H9 (cell line): Measurements from ENCODE around the gene PRKCB. TPM values are rescaled to one million over a fixed set of nuclear protein-coding genes. Genes with fewer than 3 reads are reported as not detected.

Source experiments
- DNase-seq: peaks from one replicate; pipeline ENCODE4 v3.0.0-alpha.2; 2017
- H2AFZ ChIP-seq: one replicate; pipeline ENCODE4 v1.6.1; 2013; ENCODE audit warnings: mild to moderate bottlenecking, low read length, control low read depth, moderate library complexity
- H2AK5ac ChIP-seq: 2 replicates; pipeline ENCODE4 v1.6.1; 2013; ENCODE audit warnings: low read length, control low read depth, mixed read lengths; ENCODE audit not compliant: insufficient read length
- H2BK120ac ChIP-seq: one replicate; pipeline ENCODE4 v1.6.1; 2013; ENCODE audit warnings: low read depth, mild to moderate bottlenecking, low read length, control low read depth, inconsistent platforms; ENCODE audit not compliant: poor library complexity, severe bottlenecking
- H2BK12ac ChIP-seq: 2 replicates; pipeline ENCODE4 v1.6.1; 2013; ENCODE audit warnings: low read length, control low read depth, mixed read lengths, low read depth; ENCODE audit not compliant: insufficient read length
- H2BK15ac ChIP-seq: 2 replicates; pipeline ENCODE4 v1.6.1; 2013; ENCODE audit warnings: low read depth, low read length, control low read depth
- H2BK20ac ChIP-seq: one replicate; pipeline ENCODE4 v1.6.1; 2013; ENCODE audit warnings: low read depth, mild to moderate bottlenecking, low read length, control low read depth, inconsistent platforms; ENCODE audit not compliant: poor library complexity, severe bottlenecking
- H2BK5ac ChIP-seq: 2 replicates; pipeline ENCODE4 v1.6.1; 2013; ENCODE audit warnings: low read length, control low read depth, mixed read lengths; ENCODE audit not compliant: insufficient read length
- H3K14ac ChIP-seq: 2 replicates; pipeline ENCODE4 v1.6.1; 2013; ENCODE audit warnings: low read length, control low read depth; ENCODE audit not compliant: insufficient read depth
- H3K18ac ChIP-seq: 2 replicates; pipeline ENCODE4 v1.6.1; 2013; ENCODE audit warnings: low read depth, mild to moderate bottlenecking, mixed read lengths, low read length, control low read depth; ENCODE audit not compliant: insufficient read length
- H3K23ac ChIP-seq: 2 replicates; pipeline ENCODE4 v1.6.1; 2013; ENCODE audit warnings: low read length, control low read depth, mixed read lengths, low read depth; ENCODE audit not compliant: insufficient read length
- H3K23me2 ChIP-seq: 2 replicates; pipeline ENCODE4 v1.6.1; 2013; ENCODE audit warnings: low read depth, mild to moderate bottlenecking, mixed read lengths, low read length, control low read depth; ENCODE audit not compliant: insufficient read length, poor library complexity, severe bottlenecking
- H3K27ac ChIP-seq: 2 replicates; pipeline ENCODE4 v1.5.1; 2013; ENCODE audit warnings: low read length, control low read depth, mixed read lengths, low read depth; ENCODE audit not compliant: insufficient read length
- H3K27me3 ChIP-seq: 2 replicates; pipeline ENCODE4 v1.6.1; 2013; ENCODE audit warnings: low read length, control low read depth, inconsistent platforms; ENCODE audit not compliant: insufficient read depth
- H3K4ac ChIP-seq: 2 replicates; pipeline ENCODE4 v1.6.1; 2013; ENCODE audit warnings: low read depth, mild to moderate bottlenecking, control low read depth, inconsistent platforms, low read length, moderate library complexity
- H3K4me1 ChIP-seq: 2 replicates; pipeline ENCODE4 v1.6.1; 2013; ENCODE audit warnings: low read length, control low read depth, inconsistent platforms; ENCODE audit not compliant: insufficient read depth
- H3K4me2 ChIP-seq: 2 replicates; pipeline ENCODE4 v1.6.1; 2013; ENCODE audit warnings: low read length, control low read depth, mixed read lengths; ENCODE audit not compliant: insufficient read length, insufficient read depth
- H3K56ac ChIP-seq: 2 replicates; pipeline ENCODE4 v1.6.1; 2013; ENCODE audit warnings: low read depth, mild to moderate bottlenecking, mixed read lengths, low read length, control low read depth; ENCODE audit not compliant: insufficient read length
- H3K79me1 ChIP-seq: 2 replicates; pipeline ENCODE4 v1.6.1; 2013; ENCODE audit warnings: low read depth, mild to moderate bottlenecking, moderate library complexity, low read length, control low read depth, inconsistent platforms; ENCODE audit not compliant: insufficient read depth, poor library complexity, severe bottlenecking
- H3K79me2 ChIP-seq: 2 replicates; pipeline ENCODE4 v1.6.1; 2013; ENCODE audit warnings: low read length, control low read depth, inconsistent platforms; ENCODE audit not compliant: insufficient read depth
- H3K9ac ChIP-seq: 2 replicates; pipeline ENCODE4 v1.6.1; 2013; ENCODE audit warnings: low read length, control low read depth, mixed read lengths; ENCODE audit not compliant: insufficient read length; ENCODE audit errors: extremely low read depth
- H3K9me3 ChIP-seq: one replicate; pipeline ENCODE4 v1.6.1; 2013; ENCODE audit warnings: low read depth, low read length, inconsistent platforms; ENCODE audit not compliant: control insufficient read depth
- H3T11ph ChIP-seq: one replicate; pipeline ENCODE4 v1.6.1; 2013; ENCODE audit warnings: mild to moderate bottlenecking, low read length, control low read depth, inconsistent platforms
- H4K20me1 ChIP-seq: one replicate; pipeline ENCODE4 v1.6.1; 2013; ENCODE audit not compliant: control insufficient read depth, insufficient read length, insufficient read depth
- H4K5ac ChIP-seq: 2 replicates; pipeline ENCODE4 v1.6.1; 2013; ENCODE audit warnings: low read depth, mild to moderate bottlenecking, mixed read lengths, low read length, control low read depth; ENCODE audit not compliant: insufficient read length
- H4K8ac ChIP-seq: replicated peaks from 2 replicates; pipeline ENCODE4 v1.6.1; 2013; ENCODE audit warnings: low read length, control low read depth, mixed read lengths, low read depth; ENCODE audit not compliant: insufficient read length
- H4K91ac ChIP-seq: 2 replicates; pipeline ENCODE4 v1.6.1; 2013; ENCODE audit warnings: low read depth, mild to moderate bottlenecking, moderate library complexity, mixed read lengths, low read length, control low read depth; ENCODE audit not compliant: insufficient read length
- H3K27ac Mint-ChIP-seq, 3 experiments: 2 replicates in 2 of 3; 3 replicates in 1 of 3; pipeline ENCODE4 v1.8.0; 2020 to 2021; ENCODE audit warnings: mixed read lengths in 3 of 3, mild to moderate bottlenecking in 1 of 3, moderate library complexity in 1 of 3
- H3K27me3 Mint-ChIP-seq: 2 replicates; pipeline ENCODE4 v1.8.0; 2021; ENCODE audit warnings: low read depth, mild to moderate bottlenecking, moderate library complexity, mixed read lengths
- H3K36me3 Mint-ChIP-seq, 3 experiments: 2 replicates in 2 of 3; 3 replicates in 1 of 3; pipeline ENCODE4 v1.8.0; 2020 to 2021; ENCODE audit warnings: low read depth in 3 of 3, mixed read lengths in 3 of 3; ENCODE audit not compliant: insufficient read depth in 1 of 3
- H3K4me1 Mint-ChIP-seq, 2 experiments: 2 replicates each; pipeline ENCODE4 v1.8.0; 2020; ENCODE audit warnings: mixed read lengths in 2 of 2
- H3K4me3 Mint-ChIP-seq, 2 experiments: 2 replicates in 1 of 2; 3 replicates in 1 of 2; pipeline ENCODE4 v1.8.0; 2020 to 2021; ENCODE audit warnings: mild to moderate bottlenecking in 2 of 2, mixed read lengths in 2 of 2, moderate library complexity in 1 of 2
- H3K9me3 Mint-ChIP-seq, 2 experiments: 2 replicates in 1 of 2; 3 replicates in 1 of 2; pipeline ENCODE4 v1.8.0; 2020; ENCODE audit warnings: mild to moderate bottlenecking in 2 of 2, mixed read lengths in 2 of 2, moderate library complexity in 1 of 2
- WGBS: extraction: QIAGEN DNeasy Blood & Tissue Kit; methylation state at CpG from one replicate; pipeline ENCODE4 v1.1.7; 2013; ENCODE audit warnings: missing lambda C conversion rate, low lambda C conversion rate, mixed read lengths; ENCODE audit not compliant: insufficient read length; ENCODE audit errors: extremely low coverage; 5-methylcytosine and 5-hydroxymethylcytosine counted together
- total RNA-seq: library from RNA; stranded (reverse); gene quantifications from 2 replicates; pipeline ENCODE4 v1.2.1, GENCODE V29; 2021
- TF ChIP-seq, protein P1 (sequence below): fragments of 200-600 bp; sonication (generic); conservative IDR thresholded peaks from 3 replicates; pipeline ENCODE4 v1.8.0; 2021; ENCODE audit warnings: antibody characterized with exemption, mild to moderate bottlenecking

PRKCB gene
- total RNA-seq, 1 experiment from 2014 or later = 7.0 TPM

- Histone ChIP-seq H4K91ac (no peak overlapping the region), H3K56ac (no peak overlapping the region), H3T11ph (no peak overlapping the region), H3K4ac (no peak overlapping the region), H2BK12ac (no peak overlapping the region), H2BK15ac (no peak overlapping the region), H3K79me2 (no peaks in the 10 kb centered on the region), H2BK5ac (no peak overlapping the region), H3K23ac (no peak overlapping the region), H3K4me1 (no peaks in the 10 kb centered on the region), H4K20me1 (no peaks in the 10 kb centered on the region), H3K14ac (no peak overlapping the region), H4K8ac (no peak overlapping the region), H3K27me3 (no peaks in the 10 kb centered on the region), H2BK120ac (no peak overlapping the region), H3K27ac (no peak overlapping the region), H4K5ac (no peak overlapping the region), H3K4me2 (no peak overlapping the region), H3K9ac (no peak overlapping the region), H3K79me1 (no peaks in the 10 kb centered on the region), H2AFZ (no peak overlapping the region), H3K18ac (no peak overlapping the region), H3K23me2 (no peaks in the 10 kb centered on the region), H2AK5ac (no peak overlapping the region), H2BK20ac (no peak overlapping the region), H3K9me3 (no peaks in the 10 kb centered on the region)
- no peaks in the 10 kb centered on the region for H3K9me3 Mint-ChIP-seq
- H3K36me3 Mint-ChIP-seq = no peaks in the 10 kb centered on the region
- WGBS = no CpG with 5 or more reads among the region's 1 CpG
- peaks cover 16 to 20% of the 10 kb centered on the region in 2 experiments for H3K4me1 Mint-ChIP-seq
- H3K27me3 Mint-ChIP-seq = no peaks in the 10 kb centered on the region; the same call in 1 of the 2 replicates
- no peak for DNase-seq
- no peak overlapping the region for H3K27ac Mint-ChIP-seq
- TF ChIP-seq, protein P1, sequence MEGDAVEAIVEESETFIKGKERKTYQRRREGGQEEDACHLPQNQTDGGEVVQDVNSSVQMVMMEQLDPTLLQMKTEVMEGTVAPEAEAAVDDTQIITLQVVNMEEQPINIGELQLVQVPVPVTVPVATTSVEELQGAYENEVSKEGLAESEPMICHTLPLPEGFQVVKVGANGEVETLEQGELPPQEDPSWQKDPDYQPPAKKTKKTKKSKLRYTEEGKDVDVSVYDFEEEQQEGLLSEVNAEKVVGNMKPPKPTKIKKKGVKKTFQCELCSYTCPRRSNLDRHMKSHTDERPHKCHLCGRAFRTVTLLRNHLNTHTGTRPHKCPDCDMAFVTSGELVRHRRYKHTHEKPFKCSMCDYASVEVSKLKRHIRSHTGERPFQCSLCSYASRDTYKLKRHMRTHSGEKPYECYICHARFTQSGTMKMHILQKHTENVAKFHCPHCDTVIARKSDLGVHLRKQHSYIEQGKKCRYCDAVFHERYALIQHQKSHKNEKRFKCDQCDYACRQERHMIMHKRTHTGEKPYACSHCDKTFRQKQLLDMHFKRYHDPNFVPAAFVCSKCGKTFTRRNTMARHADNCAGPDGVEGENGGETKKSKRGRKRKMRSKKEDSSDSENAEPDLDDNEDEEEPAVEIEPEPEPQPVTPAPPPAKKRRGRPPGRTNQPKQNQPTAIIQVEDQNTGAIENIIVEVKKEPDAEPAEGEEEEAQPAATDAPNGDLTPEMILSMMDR = no peak
- H3K4me3 Mint-ChIP-seq = no peak overlapping the region; a peak in 1 of 5 replicates
Observed at GRCh38 chr16:24077292-24077691, 241.5 kb downstream of the PRKCB start.
